ENCODE measurements around the gene COX5A.

DNA sequence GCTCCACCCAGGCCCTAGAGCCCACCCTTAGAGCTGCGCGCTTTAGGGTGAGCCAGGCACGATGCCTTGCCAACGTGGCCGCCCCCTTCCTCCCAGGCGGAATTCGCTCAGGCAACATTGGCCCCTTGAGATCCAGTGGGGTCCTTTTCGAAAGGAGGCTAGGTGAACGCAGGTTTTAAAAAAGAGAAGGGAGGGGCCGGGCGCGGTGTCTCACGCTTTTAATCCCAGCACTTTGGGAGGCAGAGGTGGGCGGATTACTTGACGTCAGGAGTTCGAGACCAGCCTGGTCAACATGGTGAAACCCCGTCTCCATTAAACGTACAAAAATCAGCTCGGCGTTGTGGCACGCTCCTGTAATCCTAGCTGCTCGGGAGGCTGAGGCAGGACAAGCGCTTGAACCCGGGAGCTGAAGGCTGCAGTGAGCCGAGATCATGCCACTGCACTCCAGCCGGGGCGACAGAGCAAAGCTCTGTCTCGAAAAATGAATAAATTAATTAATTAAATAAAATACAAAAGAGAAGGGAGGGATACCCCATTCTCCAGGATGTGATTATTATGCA, 19.7 kb upstream of the COX5A start:
- TF ChIP-seq, protein P1, sequence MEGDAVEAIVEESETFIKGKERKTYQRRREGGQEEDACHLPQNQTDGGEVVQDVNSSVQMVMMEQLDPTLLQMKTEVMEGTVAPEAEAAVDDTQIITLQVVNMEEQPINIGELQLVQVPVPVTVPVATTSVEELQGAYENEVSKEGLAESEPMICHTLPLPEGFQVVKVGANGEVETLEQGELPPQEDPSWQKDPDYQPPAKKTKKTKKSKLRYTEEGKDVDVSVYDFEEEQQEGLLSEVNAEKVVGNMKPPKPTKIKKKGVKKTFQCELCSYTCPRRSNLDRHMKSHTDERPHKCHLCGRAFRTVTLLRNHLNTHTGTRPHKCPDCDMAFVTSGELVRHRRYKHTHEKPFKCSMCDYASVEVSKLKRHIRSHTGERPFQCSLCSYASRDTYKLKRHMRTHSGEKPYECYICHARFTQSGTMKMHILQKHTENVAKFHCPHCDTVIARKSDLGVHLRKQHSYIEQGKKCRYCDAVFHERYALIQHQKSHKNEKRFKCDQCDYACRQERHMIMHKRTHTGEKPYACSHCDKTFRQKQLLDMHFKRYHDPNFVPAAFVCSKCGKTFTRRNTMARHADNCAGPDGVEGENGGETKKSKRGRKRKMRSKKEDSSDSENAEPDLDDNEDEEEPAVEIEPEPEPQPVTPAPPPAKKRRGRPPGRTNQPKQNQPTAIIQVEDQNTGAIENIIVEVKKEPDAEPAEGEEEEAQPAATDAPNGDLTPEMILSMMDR (conservative IDR thresholded peaks at IDR 0.05; ENCODE audit: low read length), result no peak
- no peak for TF ChIP-seq EZH2phosphoT487 (IDR thresholded peaks at IDR 0.05; ENCODE audit: borderline replicate concordance)
